Liver (tissue), 9 donors: Measurements from ENCODE around the gene SLIT3. TPM values are rescaled to one million over a fixed set of nuclear protein-coding genes. Genes with fewer than 3 reads are reported as not detected.

Source experiments
- DNase-seq: peaks from one replicate; pipeline ENCODE4 v3.0.0-alpha.2; 2017; ENCODE audit warnings: low spot score
- H3K27ac ChIP-seq, 2 donors: one replicate each; pipeline ENCODE4 v1.7.0; 2013; ENCODE audit warnings: inconsistent platforms in 2 of 2, low read length in 2 of 2, control low read depth in 1 of 2, low read depth in 1 of 2, mild to moderate bottlenecking in 1 of 2
- H3K27me3 ChIP-seq, 4 donors: one replicate each; pipeline versions ENCODE4 v1.6.1 to v1.7.0; 2013; ENCODE audit warnings: low read length in 3 of 4, inconsistent platforms in 1 of 4, mild to moderate bottlenecking in 1 of 4, moderate library complexity in 1 of 4; ENCODE audit not compliant: control insufficient read depth in 4 of 4, insufficient read depth in 4 of 4
- H3K36me3 ChIP-seq, 4 donors: one replicate each; pipeline versions ENCODE4 v1.6.1 to v1.7.0; 2013; ENCODE audit warnings: low read length in 3 of 4, mild to moderate bottlenecking in 3 of 4, low read depth in 1 of 4, moderate library complexity in 1 of 4; ENCODE audit not compliant: control insufficient read depth in 4 of 4, insufficient read depth in 3 of 4
- H3K4me1 ChIP-seq, 4 donors: one replicate each; pipeline versions ENCODE4 v1.6.1 to v1.7.0; 2013; ENCODE audit warnings: low read length in 3 of 4, mild to moderate bottlenecking in 3 of 4, moderate library complexity in 1 of 4; ENCODE audit not compliant: control insufficient read depth in 4 of 4, insufficient read depth in 4 of 4
- H3K4me3 ChIP-seq, 3 donors: one replicate each; pipeline versions ENCODE4 v1.6.1 to v1.7.0; 2013; ENCODE audit warnings: low read length in 3 of 3, control low read depth in 1 of 3, low read depth in 1 of 3, mild to moderate bottlenecking in 1 of 3
- H3K9ac ChIP-seq, 2 donors: one replicate each; pipeline ENCODE4 v1.7.0; 2013; ENCODE audit warnings: low read length in 2 of 2, mild to moderate bottlenecking in 2 of 2, moderate library complexity in 2 of 2, control low read depth in 1 of 2, low read depth in 1 of 2
- H3K9me3 ChIP-seq, 4 donors: one replicate each; pipeline versions ENCODE4 v1.6.1 to v1.7.0; 2013; ENCODE audit warnings: low read length in 3 of 4; ENCODE audit not compliant: control insufficient read depth in 4 of 4
- FOXA1 ChIP-seq: IDR thresholded peaks from 2 replicates; pipeline ENCODE4 v1.6.1; 2016; ENCODE audit warnings: antibody characterized with exemption
- FOXA2 ChIP-seq: IDR thresholded peaks from 2 replicates; pipeline ENCODE4 v1.6.1; 2016; ENCODE audit warnings: antibody characterized with exemption
- HNF4A ChIP-seq, 2 donors: conservative IDR thresholded peaks; 2 replicates each; pipeline ENCODE4 v1.6.1; 2016; ENCODE audit warnings: antibody characterized with exemption in 2 of 2, mild to moderate bottlenecking in 2 of 2
- HNF4G ChIP-seq: IDR thresholded peaks from 2 replicates; pipeline ENCODE4 v1.6.1; 2016; ENCODE audit warnings: antibody characterized with exemption
- JUND ChIP-seq, 2 donors: IDR thresholded peaks; 2 replicates each; pipeline ENCODE4 v1.6.1; 2016; ENCODE audit warnings: antibody characterized with exemption in 2 of 2
- RAD21 ChIP-seq, 2 donors: IDR thresholded peaks; 2 replicates each; pipeline ENCODE4 v1.6.1; 2016; ENCODE audit warnings: antibody characterized with exemption in 2 of 2, mild to moderate bottlenecking in 2 of 2
- RXRA ChIP-seq, 2 donors: IDR thresholded peaks; 2 replicates each; pipeline ENCODE4 v1.6.1; 2017 to 2018; ENCODE audit warnings: antibody characterized with exemption in 2 of 2, mild to moderate bottlenecking in 1 of 2
- SP1 ChIP-seq: IDR thresholded peaks from 2 replicates; pipeline ENCODE4 v1.6.1; 2018; ENCODE audit warnings: antibody characterized with exemption, mild to moderate bottlenecking
- TAF1 ChIP-seq: conservative IDR thresholded peaks from 2 replicates; pipeline ENCODE4 v1.6.1; 2016; ENCODE audit warnings: antibody characterized with exemption, mild to moderate bottlenecking
- YY1 ChIP-seq: IDR thresholded peaks from 2 replicates; pipeline ENCODE4 v1.6.1; 2016; ENCODE audit warnings: antibody characterized with exemption, mild to moderate bottlenecking
- WGBS: extraction: QIAGEN DNeasy Blood & Tissue Kit; methylation state at CpG from one replicate; pipeline ENCODE4 v1.1.7; 2013; 5-methylcytosine and 5-hydroxymethylcytosine counted together
- polyA plus RNA-seq, 2 donors: library from polyadenylated mRNA; stranded (reverse) in 1 of 2; unstranded in 1 of 2; fragments of 200-250 nt in 1 of 2; fragments of >200 nt in 1 of 2; fragmentation: Nextera tagmentation in 1 of 2; extraction: Ambion mirVana in 1 of 2; gene quantifications; one replicate each; pipeline versions ENCODE4 v1.2.1 to v1.2.3, GENCODE V29; 2013 to 2015
- total RNA-seq, 2 donors: library from RNA; depleted of rRNA; stranded (reverse); fragments of >200 nt; gene quantifications; one replicate each; pipeline ENCODE4 v1.2.3, GENCODE V29; 2014
- TF ChIP-seq, protein P1 (sequence below): IDR thresholded peaks from 2 replicates; pipeline ENCODE4 v1.6.1; 2016; ENCODE audit warnings: antibody characterized with exemption
- TF ChIP-seq, protein P2 (sequence below): IDR thresholded peaks from 2 replicates; pipeline ENCODE4 v1.6.1; 2016; ENCODE audit warnings: antibody characterized with exemption
- donor health status: healthy.
- donor health status: healthy.
- donor health status: healthy.
- donor health status: healthy.
- donor health status: healthy.

SLIT3 gene
- total and polyA plus RNA-seq, 4 donors, result 0.61 to 1.3 (median 0.91) TPM

DNA sequence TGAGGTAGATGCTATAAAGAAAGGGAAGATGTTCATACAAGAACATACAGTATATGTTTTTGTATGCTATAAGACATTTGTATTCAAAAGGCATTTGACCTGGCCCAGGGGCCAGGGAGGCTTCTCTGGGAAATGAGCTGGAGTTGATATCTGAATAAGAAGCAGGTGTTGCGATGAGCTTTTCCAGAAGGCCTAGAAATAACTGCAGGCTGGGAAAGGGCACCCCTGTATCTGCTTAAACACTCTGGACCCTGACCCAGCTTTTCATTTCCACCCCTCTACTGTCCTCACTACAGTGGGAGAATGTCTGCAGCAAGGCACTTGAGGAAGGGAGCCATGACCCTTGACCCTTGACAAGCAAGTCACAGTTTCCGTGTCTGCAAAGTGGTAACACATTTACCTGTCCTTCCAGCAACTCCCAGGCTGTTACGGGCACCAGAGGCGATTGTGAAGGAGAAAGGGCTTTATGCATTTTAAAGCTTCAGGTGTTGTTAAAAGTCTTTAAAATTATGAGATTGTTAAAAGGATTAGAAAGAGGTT lies 633.6 kb downstream of the SLIT3 start:
- no peak for DNase-seq
- Histone ChIP-seq H3K27me3 (no peaks in the 10 kb centered on the region), H3K9ac (no peak overlapping the region), H3K9me3 (no peaks in the 10 kb centered on the region), H3K4me1 (no peaks in the 10 kb centered on the region), H3K36me3 (no peaks in the 10 kb centered on the region), H3K4me3 (no peak overlapping the region), H3K27ac (no peak overlapping the region)
- WGBS, result 84% methylated on average over 4 of the region's 4 CpGs
- TF ChIP-seq RXRA (IDR thresholded peaks at IDR 0.05), result no peak
- TF ChIP-seq, protein P1, sequence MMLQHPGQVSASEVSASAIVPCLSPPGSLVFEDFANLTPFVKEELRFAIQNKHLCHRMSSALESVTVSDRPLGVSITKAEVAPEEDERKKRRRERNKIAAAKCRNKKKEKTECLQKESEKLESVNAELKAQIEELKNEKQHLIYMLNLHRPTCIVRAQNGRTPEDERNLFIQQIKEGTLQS, result no peak

DNA sequence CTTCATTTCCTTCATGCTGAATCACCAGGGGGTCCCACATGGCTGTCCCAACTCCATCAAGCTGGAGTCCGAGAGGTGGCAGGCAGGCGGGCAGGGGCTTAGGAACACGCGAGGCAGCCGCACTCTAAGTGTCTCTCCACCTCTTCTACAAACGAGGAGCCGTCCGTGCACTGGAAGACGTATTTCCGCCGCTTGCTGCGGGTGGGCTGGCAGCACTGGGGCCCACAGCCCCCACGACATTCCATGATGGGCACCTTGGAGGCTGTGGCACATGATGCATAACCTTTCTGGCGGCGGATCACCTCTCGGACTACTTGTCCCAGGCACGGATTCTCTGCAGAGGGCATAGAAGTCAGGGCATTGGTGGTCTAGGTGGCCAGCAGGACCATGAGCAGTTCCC lies 634.6 kb downstream of the SLIT3 start:
- TF ChIP-seq TAF1, result no peak
- no peak for TF ChIP-seq HNF4G
- TF ChIP-seq, protein P1, result no peak
- TF ChIP-seq YY1, result no peak
- TF ChIP-seq FOXA1, result no peak
- no peak for TF ChIP-seq RAD21 (IDR thresholded peaks at IDR 0.05)
- TF ChIP-seq, protein P2, sequence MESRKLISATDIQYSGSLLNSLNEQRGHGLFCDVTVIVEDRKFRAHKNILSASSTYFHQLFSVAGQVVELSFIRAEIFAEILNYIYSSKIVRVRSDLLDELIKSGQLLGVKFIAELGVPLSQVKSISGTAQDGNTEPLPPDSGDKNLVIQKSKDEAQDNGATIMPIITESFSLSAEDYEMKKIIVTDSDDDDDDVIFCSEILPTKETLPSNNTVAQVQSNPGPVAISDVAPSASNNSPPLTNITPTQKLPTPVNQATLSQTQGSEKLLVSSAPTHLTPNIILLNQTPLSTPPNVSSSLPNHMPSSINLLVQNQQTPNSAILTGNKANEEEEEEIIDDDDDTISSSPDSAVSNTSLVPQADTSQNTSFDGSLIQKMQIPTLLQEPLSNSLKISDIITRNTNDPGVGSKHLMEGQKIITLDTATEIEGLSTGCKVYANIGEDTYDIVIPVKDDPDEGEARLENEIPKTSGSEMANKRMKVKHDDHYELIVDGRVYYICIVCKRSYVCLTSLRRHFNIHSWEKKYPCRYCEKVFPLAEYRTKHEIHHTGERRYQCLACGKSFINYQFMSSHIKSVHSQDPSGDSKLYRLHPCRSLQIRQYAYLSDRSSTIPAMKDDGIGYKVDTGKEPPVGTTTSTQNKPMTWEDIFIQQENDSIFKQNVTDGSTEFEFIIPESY, result no peak
- Histone ChIP-seq H3K4me1 (no peaks in the 10 kb centered on the region), H3K9me3 (no peaks in the 10 kb centered on the region), H3K9ac (no peak overlapping the region), H3K27me3 (no peaks in the 10 kb centered on the region), H3K27ac (no peak overlapping the region), H3K36me3 (no peaks in the 10 kb centered on the region), H3K4me3 (no peak overlapping the region)
- no peak for DNase-seq
- 97% methylated on average over 17 of the region's 17 CpGs for WGBS

DNA sequence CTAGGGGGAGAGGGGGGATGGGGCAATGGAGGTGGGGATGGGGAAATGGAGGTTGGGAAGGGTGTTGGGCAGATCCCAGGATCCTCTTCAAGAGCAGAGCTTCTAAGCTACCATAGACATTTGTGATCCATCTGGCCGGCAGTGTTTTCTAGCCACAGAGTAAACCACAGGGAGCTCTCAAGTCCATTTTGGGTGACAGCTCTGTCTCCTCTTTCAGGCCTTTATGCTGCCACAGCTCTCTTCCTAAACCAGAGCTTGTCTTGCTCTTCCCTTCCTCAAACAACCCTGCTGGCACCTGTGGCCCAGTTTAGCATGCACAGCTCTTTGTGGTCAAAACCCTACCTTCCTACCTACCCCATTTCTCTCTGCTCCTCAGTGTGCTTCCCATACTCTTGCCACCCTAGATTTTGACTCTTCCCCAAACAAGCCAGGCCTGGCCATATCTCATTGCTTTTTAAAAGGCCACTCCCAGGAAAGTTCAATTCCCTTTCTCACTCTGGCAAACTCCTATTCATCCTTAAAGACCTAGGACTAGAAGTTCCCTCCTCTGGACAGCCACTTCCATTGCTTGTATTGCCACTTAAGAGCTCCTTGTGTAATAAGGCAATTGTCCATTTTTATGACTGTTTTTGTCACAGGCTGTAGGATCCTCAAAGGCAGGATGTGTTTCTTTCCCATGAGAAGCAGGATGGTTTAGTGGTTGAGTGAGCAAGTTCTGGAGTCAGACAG lies 637.5 kb downstream of the SLIT3 start:
- no peak for DNase-seq
- Histone ChIP-seq H3K27ac (no peak overlapping the region), H3K9me3 (no peaks in the 10 kb centered on the region), H3K4me1 (peaks cover 0 to 7% (median 0%) of the 10 kb centered on the region in 4 donors), H3K4me3 (no peak overlapping the region), H3K9ac (no peak overlapping the region), H3K27me3 (no peaks in the 10 kb centered on the region), H3K36me3 (no peaks in the 10 kb centered on the region)
- 84% methylated on average over 1 of the region's 1 CpG for WGBS
- TF ChIP-seq HNF4A (conservative IDR thresholded peaks at IDR 0.05), result no peak
- no peak for TF ChIP-seq RXRA (IDR thresholded peaks at IDR 0.05)
- TF ChIP-seq FOXA2, result no peak
- no peak for TF ChIP-seq HNF4G
- TF ChIP-seq JUND (IDR thresholded peaks at IDR 0.05), result no peak
- TF ChIP-seq, protein P1, result no peak
- TF ChIP-seq SP1, result no peak
